Astrocyte (in vitro differentiated cells and primary cell): ENCODE measurements around the gene CTNNA3.

ENCODE experiments used
- CTCF ChIP-seq: IDR thresholded peaks from 2 replicates; pipeline ENCODE4 v1.5.1; 2011; ENCODE audit warnings: low read depth, mild to moderate bottlenecking, inconsistent platforms, low read length, moderate library complexity; ENCODE audit not compliant: insufficient read depth
- EZH2 ChIP-seq: IDR thresholded peaks from 2 replicates; pipeline ENCODE4 v1.6.1; 2012; ENCODE audit warnings: mild to moderate bottlenecking, low read length, inconsistent platforms; ENCODE audit not compliant: insufficient read depth

- TF ChIP-seq CTCF: no peak
- TF ChIP-seq EZH2: no peak
Measured at GRCh38 chr10:67539312-67539711, 156.7 kb downstream of the CTNNA3 start.
